IPS-18c (cell line): ENCODE measurements around the gene OSER1.

Experiments used
- H3K4me3 ChIP-seq: 2 replicates; pipeline ENCODE4 v1.7.0; 2013; ENCODE audit warnings: low read depth, mild to moderate bottlenecking, low read length, moderate library complexity; ENCODE audit not compliant: insufficient read depth
- H3K9me3 ChIP-seq: one replicate; pipeline ENCODE4 v1.6.1; 2013; ENCODE audit warnings: mild to moderate bottlenecking, low read length, moderate library complexity; ENCODE audit not compliant: control insufficient read depth, insufficient read depth

Gene OSER1

GRCh38 chr20:44231713-44232468, 21.3 kb upstream of the OSER1 start:
- no peaks in the 10 kb centered on the region for H3K9me3 ChIP-seq
- H3K4me3 ChIP-seq = no peak overlapping the region

GRCh38 chr20:44231193-44231592, 20.6 kb upstream of the OSER1 start:
- no peaks in the 10 kb centered on the region for H3K9me3 ChIP-seq
- H3K4me3 ChIP-seq = no peak overlapping the region; the same call in 1 of the 2 replicates

GRCh38 chr20:44228465-44229258, 18.1 kb upstream of the OSER1 start:
- Histone ChIP-seq H3K9me3 (no peaks in the 10 kb centered on the region), H3K4me3 (no peak overlapping the region)

- Histone ChIP-seq H3K9me3 (no peaks in the 10 kb centered on the region), H3K4me3 (no peak overlapping the region)
Measured at GRCh38 chr20:44224637-44225036, 14.1 kb upstream of the OSER1 start.

- Histone ChIP-seq H3K4me3 (no peak overlapping the region), H3K9me3 (no peaks in the 10 kb centered on the region)
Measured at GRCh38 chr20:44223721-44224120, 13.2 kb upstream of the OSER1 start.

GRCh38 chr20:44222633-44223368, 12.2 kb upstream of the OSER1 start:
- H3K4me3 ChIP-seq = no peak overlapping the region
- no peaks in the 10 kb centered on the region for H3K9me3 ChIP-seq

GRCh38 chr20:44222027-44222426, 11.5 kb upstream of the OSER1 start:
- H3K4me3 ChIP-seq = no peak overlapping the region
- H3K9me3 ChIP-seq = no peaks in the 10 kb centered on the region

GRCh38 chr20:44221368-44221954, 10.9 kb upstream of the OSER1 start:
- Histone ChIP-seq H3K9me3 (no peaks in the 10 kb centered on the region), H3K4me3 (no peak overlapping the region)

GRCh38 chr20:44219791-44220190, 9.2 kb upstream of the OSER1 start:
- H3K4me3 ChIP-seq = no peak overlapping the region
- H3K9me3 ChIP-seq = no peaks in the 10 kb centered on the region

- Histone ChIP-seq H3K9me3 (no peaks in the 10 kb centered on the region), H3K4me3 (no peak overlapping the region)
Measured at GRCh38 chr20:44219170-44219730, 8.7 kb upstream of the OSER1 start.

GRCh38 chr20:44218446-44218845, 7.9 kb upstream of the OSER1 start:
- Histone ChIP-seq H3K4me3 (no peak overlapping the region), H3K9me3 (no peaks in the 10 kb centered on the region)

GRCh38 chr20:44217342-44218092, 6.9 kb upstream of the OSER1 start:
- H3K4me3 ChIP-seq = no peak overlapping the region
- no peaks in the 10 kb centered on the region for H3K9me3 ChIP-seq

- H3K4me3 ChIP-seq = no peak overlapping the region
- H3K9me3 ChIP-seq = no peaks in the 10 kb centered on the region
Measured at GRCh38 chr20:44215125-44215524, 4.6 kb upstream of the OSER1 start.

GRCh38 chr20:44212792-44213191, 2.2 kb upstream of the OSER1 start:
- Histone ChIP-seq H3K9me3 (no peaks in the 10 kb centered on the region), H3K4me3 (no peak overlapping the region)

GRCh38 chr20:44211177-44212039, 837 bp upstream of the OSER1 start:
- peak overlapping the region; percentile 83 for H3K4me3 ChIP-seq
- no peaks in the 10 kb centered on the region for H3K9me3 ChIP-seq
